Measurements from ENCODE around the gene VMP1.
A peak's percentile ranks its signal among the peaks of the same experiment; 100 is the strongest.
"Not testable (repeated sequence)": the region's sequence is repeated elsewhere in the genome, so short reads cannot be mapped to it uniquely, and the experiment has no call there.

The VMP1 gene

DNA sequence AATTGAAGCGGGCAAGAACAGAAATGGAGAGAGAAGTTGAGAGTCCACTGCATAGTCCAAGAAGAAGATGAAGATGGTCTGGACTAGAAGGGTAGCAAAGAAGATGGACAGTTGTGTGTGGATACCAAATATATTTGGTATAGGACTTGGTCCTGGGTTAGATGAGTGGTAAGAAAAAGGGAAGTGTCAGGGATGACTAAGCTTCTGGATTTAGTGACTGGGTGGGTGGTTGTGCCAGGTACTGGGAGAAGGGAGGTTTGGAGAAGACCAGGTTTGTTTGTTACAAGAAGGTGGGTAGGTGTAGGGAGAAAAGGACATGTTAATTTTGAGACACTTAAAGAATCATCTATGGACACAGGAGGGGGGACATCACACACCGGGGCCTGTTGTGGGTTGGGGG is 5.4 kb downstream of the VMP1 start:
- DNase-seq = no peak

DNA sequence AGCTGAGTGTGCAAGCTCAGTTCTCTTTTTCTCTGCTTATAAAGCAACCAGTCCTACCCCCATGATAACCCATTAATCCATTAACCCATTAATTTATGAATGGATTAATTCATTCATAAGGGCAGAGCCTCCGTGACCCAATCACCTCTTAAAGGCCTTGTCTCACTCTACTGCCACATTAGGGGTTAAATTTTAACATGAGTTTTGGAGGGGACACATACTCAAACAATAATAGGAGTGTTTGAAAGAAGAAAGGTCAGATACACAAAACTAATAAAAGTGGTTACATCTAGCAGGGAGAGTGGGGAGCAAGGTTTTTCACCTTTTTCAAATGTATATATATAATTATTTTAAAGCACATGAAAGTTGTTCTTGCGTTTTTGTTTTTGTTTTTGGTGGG is 6.8 kb downstream of the VMP1 start:
- no peak for DNase-seq

DNA sequence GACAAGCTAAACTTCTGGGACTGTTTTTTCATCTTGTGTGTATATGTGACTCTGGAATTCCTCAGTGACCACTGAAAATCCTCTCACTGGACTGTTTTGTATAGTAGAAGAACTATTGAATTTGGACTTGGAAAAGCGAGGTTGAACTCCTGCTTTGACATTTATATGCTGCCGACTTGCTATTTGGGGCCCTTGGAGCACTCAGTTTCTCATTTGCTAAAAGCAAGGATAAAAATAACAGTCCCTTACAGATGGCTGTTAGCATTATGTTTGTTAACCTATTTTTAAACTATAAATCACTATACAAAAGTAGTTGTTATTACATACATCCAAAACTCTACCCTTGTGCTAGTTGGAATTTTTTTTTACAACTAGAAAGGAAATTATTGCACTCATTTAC is 9.0 kb downstream of the VMP1 start:
- no peak for DNase-seq

DNA sequence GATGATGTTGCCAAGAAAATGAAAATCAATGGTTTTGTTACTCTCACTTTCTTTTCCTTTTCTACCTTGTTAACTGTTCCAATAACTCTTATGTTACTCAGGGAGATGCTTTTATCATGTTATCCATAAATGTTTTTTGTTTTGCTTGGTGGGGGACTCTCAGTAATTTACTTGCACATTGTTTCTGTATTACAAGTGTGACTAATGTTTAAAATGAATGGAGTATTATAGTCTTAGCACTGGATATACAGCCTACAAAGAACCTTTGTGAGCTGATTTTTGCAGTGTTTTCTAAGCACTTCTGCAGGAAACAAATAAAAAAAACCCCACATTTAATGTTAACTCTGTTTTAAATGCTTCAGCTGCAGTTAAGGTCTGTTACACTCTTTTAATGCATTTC is 12.1 kb downstream of the VMP1 start:
- DNase-seq = no peak

DNA sequence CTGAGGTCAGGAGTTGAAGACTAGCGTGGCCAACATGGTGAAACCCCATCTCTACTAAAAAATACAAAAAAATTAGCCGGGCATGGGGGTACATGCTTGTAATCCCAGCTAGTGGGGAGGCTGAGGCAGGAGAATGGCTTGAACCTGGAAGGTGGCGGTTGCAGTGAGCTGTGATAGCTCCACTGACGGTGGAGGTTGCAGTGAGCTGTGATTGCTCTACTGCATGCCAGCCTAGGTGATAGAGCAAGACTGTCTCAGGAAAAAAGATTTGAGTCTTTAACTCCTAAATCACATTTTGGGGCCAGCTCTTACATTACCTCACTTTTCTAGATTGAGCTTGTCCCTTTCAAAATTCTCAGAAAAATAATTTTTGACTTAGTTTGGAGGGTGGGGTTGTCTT is 15.2 kb downstream of the VMP1 start:
- no peak for DNase-seq

DNA sequence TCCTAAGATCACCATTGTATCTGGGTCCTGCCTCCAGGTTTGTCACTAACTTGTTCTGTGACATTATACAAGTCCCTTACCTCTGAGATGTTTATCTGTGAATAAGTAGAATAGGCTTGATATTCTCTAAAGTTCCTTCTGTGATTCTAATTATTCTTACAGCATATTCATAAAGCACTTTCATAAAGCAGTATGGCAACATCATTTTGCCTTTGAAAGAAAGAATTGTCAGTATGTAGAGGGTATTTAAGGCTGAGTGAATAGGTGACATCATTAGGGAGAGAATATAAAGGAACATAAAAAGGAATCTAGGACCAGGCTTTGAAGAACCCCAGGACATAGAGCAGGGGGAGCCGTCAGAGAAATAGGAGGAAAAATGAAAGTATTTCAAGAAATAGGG is 15.6 kb downstream of the VMP1 start:
- DNase-seq = no peak

DNA sequence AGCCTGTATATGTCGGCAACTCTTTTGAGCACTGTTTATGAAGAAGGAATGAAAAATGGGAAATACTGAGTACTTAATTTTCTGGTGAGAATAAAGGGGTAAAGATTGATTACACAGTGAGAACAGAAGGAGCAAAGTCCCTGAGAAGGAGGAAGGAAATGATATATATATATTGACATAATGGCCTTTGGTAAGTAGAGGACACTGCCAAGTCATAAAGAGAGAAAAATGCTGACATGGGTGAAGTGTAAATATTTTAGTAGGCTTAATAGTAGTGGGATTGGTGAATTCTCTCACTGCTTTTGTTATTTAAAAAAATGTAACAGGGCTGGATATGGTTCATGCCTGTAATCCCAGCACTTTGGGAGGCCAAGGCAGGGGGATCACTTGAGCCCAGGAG is 16.2 kb downstream of the VMP1 start:
- no peak for DNase-seq

DNA sequence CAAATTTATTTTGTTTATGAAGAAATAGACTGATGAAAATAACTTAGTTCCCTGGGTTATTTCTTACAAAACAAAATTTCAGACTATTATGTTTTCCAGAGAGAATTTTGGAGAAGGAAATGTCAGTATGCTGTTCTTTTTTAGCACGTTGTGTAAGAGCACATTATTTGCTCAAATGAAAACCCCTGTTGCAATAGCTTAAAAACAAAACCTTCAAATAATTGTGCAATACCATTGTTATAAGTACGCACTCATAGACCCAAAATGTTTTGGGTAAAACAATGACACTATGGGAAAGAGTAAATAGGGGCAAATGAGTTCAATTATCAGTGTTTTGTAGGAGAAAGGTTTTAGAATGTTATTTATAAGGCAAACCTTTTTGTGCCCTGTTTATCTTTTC is 18.2 kb downstream of the VMP1 start:
- DNase-seq = no peak

DNA sequence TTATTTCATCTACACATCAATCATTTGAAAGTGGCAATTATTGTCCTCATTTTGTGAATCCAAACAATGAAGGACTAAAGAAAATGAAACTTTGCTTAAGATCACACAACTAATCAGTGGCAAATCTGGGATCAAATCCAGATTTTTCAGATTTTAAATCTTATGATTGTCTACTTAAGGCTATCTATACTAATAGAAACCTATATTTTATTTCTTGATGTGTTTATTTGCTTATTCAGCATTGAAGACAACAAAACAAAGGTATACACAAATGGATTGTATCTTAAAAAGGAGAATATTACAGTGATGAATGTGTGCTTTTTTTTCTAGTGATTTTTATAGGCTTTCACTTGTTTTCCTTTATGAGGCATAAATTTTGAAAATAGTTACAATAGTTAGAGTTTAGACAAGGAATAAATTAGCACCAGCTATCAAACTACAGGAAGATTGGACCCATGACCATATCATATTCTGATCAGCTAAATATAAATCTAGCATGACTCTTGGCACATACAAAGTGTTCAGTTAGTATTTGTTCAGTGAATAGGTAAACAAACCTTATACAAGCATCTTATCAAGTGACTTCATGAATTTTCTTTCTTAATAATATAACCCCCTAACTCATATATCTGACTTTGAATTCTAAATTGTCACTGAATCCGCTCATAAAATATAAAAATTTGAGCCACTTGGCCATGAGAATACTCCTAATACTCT is 20.5 kb downstream of the VMP1 start:
- DNase-seq = no peak

DNA sequence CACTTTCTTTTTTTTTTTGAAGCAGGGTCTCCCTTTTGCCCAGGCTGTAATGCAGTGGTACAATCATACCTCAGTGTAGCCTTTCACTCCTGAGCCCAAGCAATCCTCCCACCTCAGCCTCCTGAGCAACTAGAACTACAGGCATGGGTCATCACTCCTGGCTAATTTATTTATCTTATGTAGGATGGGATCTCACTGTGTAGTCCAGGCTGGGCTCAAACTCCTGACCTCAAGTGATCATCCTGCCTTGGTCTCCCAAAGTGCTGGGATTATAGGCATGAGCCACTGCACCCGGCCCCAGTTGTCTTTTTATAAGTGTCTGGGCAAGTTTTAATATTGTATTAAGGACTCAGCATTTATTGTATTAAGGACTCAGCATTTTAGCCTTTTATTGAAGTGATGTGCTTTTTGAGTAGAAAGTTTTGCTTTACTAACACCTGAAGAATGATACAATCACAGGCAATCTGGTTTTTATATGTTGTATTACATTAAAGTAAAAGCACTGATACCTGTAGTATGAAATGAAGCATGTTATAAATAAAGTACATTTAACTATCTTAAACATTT is 22.9 kb downstream of the VMP1 start:
- DNase-seq = no peak

DNA sequence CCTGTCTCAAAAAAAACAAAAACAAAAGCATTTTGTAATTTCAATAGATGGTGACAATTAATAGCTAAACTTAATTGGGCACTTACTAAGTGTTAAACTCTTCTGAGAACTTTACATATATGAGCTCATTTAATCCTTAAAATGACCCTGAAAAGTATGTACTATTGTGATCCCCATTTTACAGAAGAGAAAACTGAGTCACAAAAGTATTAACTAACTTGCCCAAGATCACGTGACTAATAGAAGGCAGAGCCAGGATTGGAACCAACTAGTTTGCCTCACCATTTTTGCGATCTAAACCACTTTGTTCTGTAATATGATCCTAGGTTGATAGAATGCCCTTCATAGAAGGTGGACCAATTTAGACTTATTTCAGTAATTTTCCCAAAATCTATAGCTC is 26.2 kb downstream of the VMP1 start:
- DNase-seq = no peak

DNA sequence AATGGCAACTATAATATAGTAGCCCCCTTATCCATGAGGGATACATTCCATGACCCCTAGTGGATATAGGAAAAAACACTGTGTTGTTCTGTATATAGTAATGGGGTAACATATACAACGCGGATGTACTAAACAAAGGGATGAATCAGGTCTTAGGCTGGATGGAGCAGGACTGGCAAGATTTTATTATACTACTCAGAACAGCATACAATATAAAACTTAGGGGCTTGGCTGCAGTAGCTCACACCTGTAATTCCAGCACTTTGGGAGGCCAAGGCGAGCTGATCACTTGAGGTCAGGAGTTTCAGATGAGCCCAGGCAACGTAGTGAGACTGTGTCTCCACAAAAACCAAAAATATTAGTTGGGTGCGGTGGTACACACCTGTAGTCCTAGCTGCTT is 26.8 kb downstream of the VMP1 start:
- no peak for DNase-seq

DNA sequence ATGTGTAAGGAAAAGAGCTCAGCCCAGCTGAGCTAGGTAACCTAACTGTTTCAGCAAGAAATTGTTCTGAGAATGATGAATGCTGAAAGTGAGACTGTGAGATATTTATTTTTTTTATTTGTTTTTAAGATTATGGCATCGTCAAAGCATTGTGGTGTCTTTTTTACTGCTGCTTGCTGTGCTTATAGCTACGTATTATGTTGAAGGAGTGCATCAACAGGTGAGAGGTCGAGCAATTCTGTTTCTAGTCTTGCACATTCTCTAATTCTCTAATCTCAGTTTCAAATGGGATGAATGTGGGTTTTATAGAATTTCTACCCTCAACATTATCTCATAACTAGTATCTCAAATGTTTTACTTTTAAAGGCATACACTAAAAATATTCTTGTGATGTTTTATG is 29.9 kb downstream of the VMP1 start:
- DNase-seq = no peak

DNA sequence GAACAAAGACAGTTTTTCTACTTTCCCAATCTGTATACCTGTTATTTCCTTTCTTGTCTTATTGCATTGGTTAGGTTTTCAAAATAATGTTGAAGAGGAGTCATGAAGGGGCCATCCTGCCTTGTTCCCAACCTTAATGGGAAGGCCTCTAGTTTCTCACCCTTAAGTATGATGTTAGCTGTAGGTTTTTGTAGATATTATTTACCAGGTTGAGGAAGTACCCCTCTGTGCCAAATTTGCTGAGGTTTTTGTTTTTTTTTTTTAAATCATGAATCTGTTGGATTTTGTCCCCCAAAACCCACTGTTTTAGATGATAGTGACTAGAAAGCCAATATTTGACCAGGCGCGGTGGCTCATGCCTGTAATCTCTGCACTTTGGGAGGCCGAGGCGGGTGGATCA is 36.4 kb downstream of the VMP1 start:
- no peak for DNase-seq

DNA sequence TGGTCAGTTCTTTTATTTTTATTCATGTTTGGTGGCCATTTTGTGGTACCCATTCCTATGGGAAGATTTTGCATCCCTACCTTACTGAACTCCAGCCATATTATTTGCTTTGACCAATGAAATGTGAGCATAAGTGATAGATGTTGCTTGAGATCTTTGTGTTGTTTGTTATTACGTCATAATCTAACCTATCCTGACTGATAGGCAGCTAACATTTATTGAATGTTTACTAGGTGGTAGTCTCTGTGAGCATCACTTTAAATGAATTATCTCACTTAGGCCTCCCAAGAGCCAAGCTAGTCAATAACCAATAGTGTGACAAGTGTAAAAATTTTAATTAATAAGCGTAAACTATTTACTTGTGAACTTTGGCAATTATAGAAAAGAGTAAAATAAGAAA is 37.6 kb downstream of the VMP1 start:
- DNase-seq = no peak

DNA sequence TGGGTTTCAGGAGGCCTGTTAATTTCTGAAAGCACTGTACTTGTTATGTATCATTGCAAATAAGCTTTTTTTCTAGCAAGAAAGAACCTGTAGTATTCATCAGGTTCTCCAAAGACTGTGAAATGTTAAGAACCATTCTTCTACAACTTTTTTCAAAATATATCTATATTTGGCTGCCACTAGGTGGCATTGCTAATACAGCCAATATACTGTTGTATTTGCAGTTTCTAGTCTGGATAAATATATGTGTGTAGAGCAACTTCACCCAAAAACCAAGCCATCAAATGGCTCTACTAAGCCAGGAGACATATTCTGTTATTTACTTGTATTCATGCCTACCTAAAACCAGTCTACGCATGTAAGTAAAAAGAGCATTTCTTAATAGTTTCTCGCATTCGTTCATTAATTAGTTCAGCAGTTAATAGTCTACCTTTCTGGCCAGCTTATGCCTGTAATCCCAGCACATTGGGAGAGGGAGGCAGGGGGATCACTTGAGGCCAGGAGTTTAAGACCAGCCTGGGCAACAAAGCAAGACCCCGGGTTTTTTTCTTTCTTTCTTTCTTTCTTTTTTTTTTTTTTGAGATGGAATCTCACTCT is 39.5 kb downstream of the VMP1 start:
- DNase-seq = no peak

DNA sequence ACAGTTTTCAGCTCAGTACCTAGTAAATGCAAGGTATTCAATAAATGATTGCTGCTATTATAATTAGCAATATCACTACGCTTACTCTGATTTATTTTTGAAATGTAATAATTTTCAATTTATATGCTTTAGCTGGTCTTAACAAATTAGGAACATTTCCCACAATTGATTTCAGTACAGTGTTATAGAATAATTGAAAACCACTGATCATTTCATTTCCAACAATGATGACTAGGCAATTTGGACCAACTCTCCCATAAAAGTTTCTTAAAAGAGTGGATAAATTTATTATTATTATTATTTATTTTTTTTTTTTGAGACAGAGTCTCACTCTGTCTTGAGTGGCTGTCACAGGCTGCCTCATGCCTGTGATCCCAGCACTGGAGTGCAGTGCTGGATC is 41.1 kb downstream of the VMP1 start:
- no peak for DNase-seq

DNA sequence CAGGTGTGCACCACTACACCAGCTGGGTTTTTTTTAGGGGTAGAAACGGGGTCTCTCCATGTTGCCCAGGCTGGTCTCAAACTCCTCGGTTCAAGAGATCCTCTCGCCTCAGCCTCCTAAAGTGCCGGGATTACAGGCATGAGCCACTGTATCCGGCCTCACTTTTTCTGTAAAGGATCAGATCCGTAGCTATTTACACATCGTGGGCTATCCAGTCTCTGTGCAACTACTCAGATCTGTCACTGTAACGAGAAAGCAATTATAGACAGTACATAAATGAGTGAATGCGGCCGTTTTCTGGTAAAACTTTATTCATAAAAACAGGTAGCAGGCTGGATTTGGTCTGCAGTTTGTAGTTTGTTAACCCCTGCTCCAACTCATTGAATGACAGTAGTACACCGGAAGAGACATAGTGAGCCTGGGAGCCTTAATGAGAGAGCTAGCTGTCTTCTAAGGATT is 44.5 kb downstream of the VMP1 start:
- DNase-seq = peak in 1 of 2 donors; percentile 29

DNA sequence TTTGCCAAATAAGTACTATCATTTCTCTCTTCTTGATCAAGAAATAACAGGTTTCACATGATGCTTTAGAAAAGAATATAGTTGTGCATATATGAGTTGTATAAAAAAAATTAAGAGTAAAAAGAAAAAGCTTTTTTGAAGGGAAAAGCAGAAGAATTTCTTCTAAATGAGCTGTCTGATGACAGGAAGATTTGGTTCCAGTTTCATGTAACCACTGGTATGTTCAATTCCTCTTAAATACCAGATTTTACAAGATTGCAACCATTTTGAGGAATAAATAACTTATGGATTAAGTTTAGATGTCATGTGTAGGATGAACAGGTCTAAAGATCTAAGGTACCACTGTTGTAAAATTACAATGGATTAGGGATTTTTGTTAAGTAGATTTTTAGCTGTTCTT is 45.0 kb downstream of the VMP1 start:
- no peak for DNase-seq

DNA sequence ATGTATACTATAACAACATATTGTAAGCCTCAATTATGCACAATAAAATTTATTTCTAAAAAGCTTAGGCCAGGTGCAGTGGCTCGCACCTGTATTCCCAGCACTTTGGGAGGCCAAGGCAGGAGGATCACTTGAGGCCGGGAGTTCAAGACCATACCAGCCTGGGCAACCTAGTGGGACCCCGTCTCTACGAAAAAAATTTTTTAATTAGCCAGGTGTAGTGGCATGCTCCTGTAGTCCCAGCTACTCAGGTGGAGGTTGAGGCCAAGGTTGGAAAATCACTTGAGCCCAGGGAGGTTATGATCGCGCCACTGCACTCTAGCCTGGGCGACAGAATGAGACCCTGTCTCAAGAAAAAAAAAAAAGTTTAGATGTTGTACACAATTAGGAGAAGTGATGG is 45.5 kb downstream of the VMP1 start:
- no peak for DNase-seq

DNA sequence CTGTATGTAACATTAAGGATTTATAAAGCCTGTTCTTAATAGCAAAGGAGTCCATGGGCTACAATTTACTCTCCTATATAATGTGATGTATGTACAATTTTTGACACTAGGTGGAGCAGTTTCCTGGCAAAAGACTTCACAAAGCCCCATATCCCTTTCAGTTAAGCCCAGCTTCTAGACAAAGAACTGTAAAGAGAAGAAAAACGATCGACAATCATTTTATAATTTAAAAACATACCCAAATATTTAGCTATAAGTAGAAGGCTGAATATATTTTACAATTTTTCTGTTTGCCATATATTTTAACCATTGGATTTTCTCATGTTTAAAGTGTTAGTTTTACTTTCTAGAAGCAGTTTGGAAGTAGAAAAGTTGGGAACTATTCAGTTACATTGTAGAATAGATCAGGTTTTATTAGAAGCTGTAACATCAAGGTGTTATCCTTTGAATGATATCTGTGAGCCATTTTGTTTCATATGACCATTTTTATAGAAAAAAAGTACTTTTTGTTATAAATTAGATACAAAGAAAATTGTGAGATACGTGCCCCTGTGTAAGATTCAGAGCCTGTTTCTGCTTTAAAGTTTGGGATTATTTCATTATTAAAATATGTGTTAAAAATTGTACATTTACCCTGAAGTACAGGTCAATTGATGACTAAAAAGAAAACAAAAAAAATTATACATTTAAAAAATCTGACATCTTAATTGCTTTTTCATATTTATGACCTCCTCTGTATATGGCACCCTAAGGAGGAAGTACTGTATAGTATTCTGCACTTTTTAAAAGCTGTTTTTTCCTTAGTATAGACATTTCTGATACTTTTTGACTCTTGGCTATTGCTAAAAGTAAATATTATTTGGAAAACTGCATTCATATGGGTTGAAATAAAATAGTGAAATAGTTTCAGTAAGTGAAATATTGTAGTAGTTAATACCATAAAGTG is 46.3 kb downstream of the VMP1 start:
- no peak for DNase-seq

DNA sequence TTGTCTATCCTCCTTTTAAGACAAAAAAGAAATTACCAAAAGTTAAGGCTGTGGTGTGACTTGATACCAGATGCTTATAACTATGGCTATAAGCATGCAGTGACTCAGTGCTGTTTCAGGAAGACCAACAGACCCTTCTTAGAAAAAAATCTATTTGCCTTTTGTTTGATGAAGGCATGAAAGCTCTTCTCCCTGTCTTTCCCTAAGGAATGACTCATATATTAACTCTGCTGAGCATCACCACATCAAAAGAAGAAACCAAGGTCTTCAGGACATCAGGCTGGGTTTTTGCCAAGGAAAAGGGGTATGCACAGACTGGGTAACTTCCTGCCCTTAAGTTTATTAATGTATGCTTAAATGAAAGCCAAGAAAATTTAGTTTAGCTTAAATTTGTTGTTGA is 47.1 kb downstream of the VMP1 start:
- DNase-seq = peak in 1 of 2 donors; percentile 38

DNA sequence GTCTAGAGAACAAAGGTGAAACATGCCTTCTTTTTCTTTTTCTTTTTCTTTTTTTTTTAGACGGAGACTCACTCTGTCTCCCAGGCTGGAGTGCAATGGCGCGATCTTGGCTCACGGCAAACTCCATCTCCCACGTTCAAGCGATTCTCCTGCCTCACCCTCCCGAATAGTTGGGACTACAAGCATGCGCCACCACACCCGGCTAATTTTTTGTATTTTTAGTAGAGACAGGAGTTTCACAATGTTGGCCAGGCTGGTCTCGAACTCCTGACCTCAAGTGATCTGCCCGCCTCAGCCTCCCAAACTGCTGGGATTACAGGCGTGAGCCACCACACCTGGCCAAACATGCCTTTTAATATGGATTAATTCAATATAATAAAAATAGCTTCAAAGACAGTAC is 47.6 kb downstream of the VMP1 start:
- not testable (repeated sequence) for DNase-seq

Measured in stimulated activated CD4-positive, alpha-beta T cell treated with anti-CD3 and anti-CD28 coated beads, Interleukin-2, amount 100 ng/mL, for 24 hours (primary cell).